Activated CD4-positive, alpha-beta memory T cell treated with anti-CD3 and anti-CD28 coated beads, Interleukin-2, amount 10 ng/mL, durations not matched to agents 7 days and 5 days (primary cell): ENCODE data around the gene NSD1. TPM values are rescaled to one million over a fixed set of nuclear protein-coding genes. Genes with fewer than 3 reads are reported as not detected.

Experiments
- CTCF ChIA-PET: fragments of 350-600 bp; sonication (Branson Sonifier 250); formaldehyde crosslinking; loops from one replicate; lab custom pipeline; 2021; ENCODE audit warnings: antibody characterized with exemption, inconsistent platforms; lab: Charles Lee
- POLR2A ChIA-PET: fragments of 350-600 bp; sonication (Branson Sonifier 250); formaldehyde crosslinking; loops from one replicate; lab custom pipeline; 2021; ENCODE audit warnings: antibody characterized with exemption; lab: Charles Lee
- DNase-seq: peaks from one replicate; pipeline ENCODE4 v3.0.0-alpha.2; 2020
- H3K27ac Mint-ChIP-seq: one replicate; pipeline ENCODE4 v1.8.0; 2021; ENCODE audit warnings: mild to moderate bottlenecking, mixed read lengths
- H3K27me3 Mint-ChIP-seq: one replicate; pipeline ENCODE4 v1.8.0; 2021; ENCODE audit warnings: mixed read lengths
- H3K36me3 Mint-ChIP-seq: one replicate; pipeline ENCODE4 v1.8.0; 2021; ENCODE audit warnings: low read depth, mixed read lengths
- H3K4me1 Mint-ChIP-seq: one replicate; pipeline ENCODE4 v1.8.0; 2021; ENCODE audit warnings: mixed read lengths
- H3K4me3 Mint-ChIP-seq: one replicate; pipeline ENCODE4 v1.8.0; 2021; ENCODE audit warnings: mild to moderate bottlenecking, mixed read lengths
- H3K9me3 Mint-ChIP-seq: one replicate; pipeline ENCODE4 v1.8.0; 2021; ENCODE audit warnings: mixed read lengths
- total RNA-seq, 2 experiments: library from RNA; stranded (reverse); gene quantifications; one replicate each; pipeline ENCODE4 v1.2.3, GENCODE V29; 2021

Gene NSD1
- total RNA-seq, 2 experiments from 2014 or later = 79.9 to 90.5 TPM

DNA sequence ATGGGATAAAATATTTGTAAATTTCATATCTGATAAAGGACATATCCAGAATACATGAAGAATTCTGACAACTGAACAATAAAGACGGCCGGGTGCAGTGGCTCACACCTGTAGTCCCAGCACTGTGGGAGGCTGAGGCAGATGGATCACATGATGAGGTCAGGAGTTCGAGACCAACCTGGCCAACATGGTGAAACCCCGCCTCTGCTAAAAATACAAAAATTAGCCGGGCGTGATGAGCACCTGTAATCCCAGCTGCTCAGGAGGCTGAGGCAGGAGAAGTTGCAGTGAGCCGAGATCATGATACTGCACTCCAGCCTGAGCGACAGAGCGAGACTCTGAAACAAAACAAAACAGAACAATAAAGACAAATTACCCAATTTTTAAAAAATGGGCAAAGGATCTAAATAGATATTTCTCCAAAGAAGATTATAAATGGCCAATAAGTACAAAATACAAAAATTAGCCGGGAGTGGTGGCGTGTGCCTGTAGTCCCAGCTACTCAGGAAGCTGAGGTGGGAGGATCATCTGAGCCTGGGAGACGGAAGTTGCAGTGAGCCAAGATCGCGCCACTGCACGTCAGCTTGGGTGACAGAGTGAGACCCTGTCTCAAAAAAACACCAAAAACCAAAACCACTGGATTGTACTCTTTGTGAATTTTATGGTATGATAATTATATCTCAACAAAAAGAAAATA, 9.6 kb upstream of the NSD1 start:
- H3K4me1 Mint-ChIP-seq = peaks cover 10% of the 10 kb centered on the region
- POLR2A ChIA-PET = interaction anchor here (1.5 kb wide), 1 partner anchor 9 kb away, joined by 5 read pairs; the partner anchor contains the start of gene NSD1

DNA sequence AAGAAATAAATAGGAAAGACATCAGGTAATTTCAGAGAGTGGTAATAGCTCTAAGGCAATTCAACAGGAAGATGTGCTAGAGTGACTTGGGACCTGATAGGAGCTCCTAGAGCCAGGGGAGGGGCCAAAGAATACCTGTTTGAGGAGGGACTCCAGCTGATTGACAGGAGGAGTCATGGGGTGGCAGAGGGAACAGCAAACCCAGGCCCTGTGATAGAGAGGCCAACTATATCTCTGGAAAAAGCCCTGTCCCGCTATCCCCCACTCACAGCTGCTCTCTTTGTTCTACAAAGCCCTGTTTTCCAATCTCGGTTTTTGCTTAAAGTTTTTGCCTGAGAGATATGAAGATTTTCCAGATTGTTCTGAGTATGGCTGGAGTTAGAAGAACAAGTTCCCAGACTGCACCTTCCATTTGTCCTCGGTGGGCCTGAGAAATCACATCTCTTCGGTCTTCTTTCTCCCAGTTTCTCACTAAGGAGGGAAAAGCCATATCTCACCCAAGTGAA, 9.0 kb upstream of the NSD1 start:
- no peak for DNase-seq
- no peak overlapping the region for H3K27ac Mint-ChIP-seq
- ChIA-PET POLR2A (interaction anchor here (1.5 kb wide), 1 partner anchor 9 kb away, joined by 5 read pairs; the partner anchor contains the start of gene NSD1), CTCF (interaction anchor here (1.1 to 4.1 kb wide), 2 partner anchors 11 to 16 kb away, joined by 5 to 16 read pairs; no protein-coding TSS in a partner anchor)
- H3K4me3 Mint-ChIP-seq = no peak overlapping the region
- H3K9me3 Mint-ChIP-seq = no peaks in the 10 kb centered on the region
- H3K36me3 Mint-ChIP-seq = no peaks in the 10 kb centered on the region
- H3K27me3 Mint-ChIP-seq = peaks cover 4% of the 10 kb centered on the region
- H3K4me1 Mint-ChIP-seq = peaks cover 16% of the 10 kb centered on the region

More for the DNA sequence above, 9.6 kb upstream of the NSD1 start:
- no peaks in the 10 kb centered on the region for H3K36me3 Mint-ChIP-seq
- no peaks in the 10 kb centered on the region for H3K9me3 Mint-ChIP-seq
- no peak overlapping the region for H3K4me3 Mint-ChIP-seq
- DNase-seq = no peak
- CTCF ChIA-PET = interaction anchor here (1.1 to 4.1 kb wide), 2 partner anchors 10 to 15 kb away, joined by 5 to 16 read pairs; no protein-coding TSS in a partner anchor
- H3K27ac Mint-ChIP-seq = no peak overlapping the region
- peaks cover 4% of the 10 kb centered on the region for H3K27me3 Mint-ChIP-seq

DNA sequence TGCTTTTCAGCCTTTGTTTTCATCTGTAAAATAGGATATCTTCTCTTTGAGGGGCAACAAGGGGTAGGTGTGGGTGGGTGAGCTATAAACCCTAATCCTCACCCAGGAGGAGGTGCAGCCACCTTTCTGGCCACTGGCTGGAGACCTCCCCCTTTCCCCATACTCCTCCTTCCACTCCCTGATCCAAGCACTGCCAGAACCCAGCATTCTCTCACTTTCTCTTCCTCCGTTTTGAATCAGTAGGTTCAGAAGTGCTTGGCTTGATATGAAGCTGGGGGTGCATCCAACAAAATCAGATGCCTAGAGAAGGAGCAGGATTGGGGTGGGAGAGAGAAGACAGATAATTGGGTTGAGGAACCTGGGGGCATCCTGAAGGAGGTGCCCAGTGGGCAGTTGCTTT, 6.8 kb upstream of the NSD1 start:
- Mint-ChIP-seq H3K4me1 (peaks cover 23% of the 10 kb centered on the region), H3K9me3 (no peaks in the 10 kb centered on the region), H3K27ac (no peak overlapping the region), H3K36me3 (no peaks in the 10 kb centered on the region), H3K27me3 (peaks cover 4% of the 10 kb centered on the region), H3K4me3 (no peak overlapping the region)
- no peak for DNase-seq
- ChIA-PET CTCF (interaction anchor here (0.7 to 4.1 kb wide), 2 partner anchors 13 to 466 kb away, joined by 3 to 16 read pairs; no protein-coding TSS in a partner anchor), POLR2A (interaction anchor here (1.3 to 2.3 kb wide), 2 partner anchors 7 to 186 kb away, joined by 4 to 10 read pairs; partner anchors contain the start of gene NSD1)

DNA sequence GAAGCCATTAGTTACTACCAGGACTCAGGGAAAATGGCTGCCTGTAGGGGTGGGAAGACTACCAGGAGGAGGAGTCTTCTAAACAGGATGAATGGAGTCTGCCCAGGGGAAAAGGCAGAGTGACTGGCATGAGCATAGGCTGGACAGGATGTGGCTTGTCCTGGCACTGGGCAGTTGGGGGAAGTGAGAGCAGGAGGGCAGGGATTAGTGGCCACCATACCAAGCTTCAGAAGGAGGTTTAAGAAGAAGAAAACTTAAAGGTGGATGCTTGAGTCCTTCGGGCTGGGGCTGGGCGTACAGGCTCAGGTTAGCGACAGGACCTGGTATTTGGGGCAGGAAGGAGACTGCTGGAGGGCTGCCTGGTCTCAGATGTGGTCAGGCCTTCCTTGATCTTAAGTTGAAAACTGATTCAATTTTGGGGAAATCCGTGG, 5.0 kb upstream of the NSD1 start:
- H3K4me3 Mint-ChIP-seq = no peak overlapping the region
- no peak for DNase-seq

DNA sequence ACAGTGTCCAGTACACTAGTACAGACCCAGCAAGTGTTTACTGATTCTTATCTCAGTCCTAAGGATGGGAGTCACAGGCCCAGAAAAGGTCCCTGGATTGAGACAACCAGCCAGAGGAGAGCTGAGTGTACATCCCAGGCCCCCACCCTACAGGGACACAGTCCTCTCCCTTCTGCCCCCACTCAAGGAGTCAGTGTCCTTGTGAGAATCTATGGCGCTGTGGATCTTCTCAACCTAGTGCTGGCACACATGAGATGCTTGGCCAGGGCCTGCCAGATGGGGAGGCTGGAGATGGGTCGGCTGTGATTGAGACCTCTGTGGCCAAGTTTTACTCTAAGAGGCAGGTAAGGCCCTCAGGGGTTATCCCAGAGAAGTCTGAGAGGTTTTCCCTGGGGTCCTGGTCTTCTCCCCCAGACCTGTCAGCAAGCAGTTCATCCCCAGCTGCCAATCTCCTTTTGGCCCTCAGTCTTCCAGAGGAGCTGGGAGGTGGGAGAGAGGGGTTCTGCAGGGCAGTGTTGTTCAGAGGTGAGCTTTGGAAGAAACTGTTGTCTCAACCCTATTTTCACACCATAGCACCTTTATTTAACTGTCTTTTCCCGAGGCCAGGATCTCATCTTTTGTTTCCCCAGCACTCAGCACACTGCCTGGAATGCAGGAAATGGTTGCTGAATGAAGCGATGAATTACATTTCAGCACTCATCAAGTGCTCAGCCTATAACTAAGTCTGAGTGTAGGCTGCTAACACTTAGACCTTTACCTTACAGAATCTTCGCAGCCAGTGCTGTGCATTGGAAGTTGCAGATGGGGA, 3.2 kb upstream of the NSD1 start:
- ChIA-PET CTCF (interaction anchor here (1.2 to 2.3 kb wide), 2 partner anchors 17 to 19 kb away, joined by 3 to 20 read pairs; no protein-coding TSS in a partner anchor), POLR2A (interaction anchor here (1.6 kb wide), 1 partner anchor 8 kb away, joined by 5 read pairs; no protein-coding TSS in a partner anchor)
- H3K27ac Mint-ChIP-seq = peak overlapping the region; percentile 8
- peaks cover 10% of the 10 kb centered on the region for H3K36me3 Mint-ChIP-seq
- no peak for DNase-seq
- H3K4me1 Mint-ChIP-seq = peaks cover 35% of the 10 kb centered on the region
- H3K9me3 Mint-ChIP-seq = no peaks in the 10 kb centered on the region
- H3K4me3 Mint-ChIP-seq = no peak overlapping the region
- no peaks in the 10 kb centered on the region for H3K27me3 Mint-ChIP-seq

More for the DNA sequence above, 5.0 kb upstream of the NSD1 start:
- H3K9me3 Mint-ChIP-seq = no peaks in the 10 kb centered on the region
- H3K27ac Mint-ChIP-seq = peak overlapping the region; percentile 44
- ChIA-PET POLR2A (interaction anchor here (1.4 to 2.3 kb wide), 3 partner anchors 10 to 184 kb away, joined by 3 to 10 read pairs (median 5); no protein-coding TSS in a partner anchor), CTCF (interaction anchor here (0.9 to 2.3 kb wide), 5 partner anchors 15 to 329 kb away, joined by 3 to 20 read pairs (median 4); no protein-coding TSS in a partner anchor)
- no peaks in the 10 kb centered on the region for H3K36me3 Mint-ChIP-seq
- peaks cover 25% of the 10 kb centered on the region for H3K4me1 Mint-ChIP-seq
- H3K27me3 Mint-ChIP-seq = no peaks in the 10 kb centered on the region

DNA sequence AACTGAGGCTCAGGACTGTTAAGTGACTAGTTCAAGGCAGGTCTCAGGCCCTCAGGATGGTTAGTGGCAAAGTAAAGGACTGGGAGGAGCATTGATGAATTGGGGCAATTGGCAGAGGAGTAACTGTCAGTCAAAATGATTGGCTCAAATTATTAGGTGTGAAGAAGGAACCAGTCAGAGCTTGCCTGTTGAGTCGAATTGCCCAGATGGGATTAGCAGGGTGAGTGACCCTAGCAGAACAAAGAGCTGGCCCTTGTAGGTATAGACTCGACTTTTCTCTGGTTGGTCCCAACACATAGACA, 2.6 kb upstream of the NSD1 start:
- ChIA-PET CTCF (interaction anchor here (1.2 kb wide), 1 partner anchor 19 kb away, joined by 3 read pairs; no protein-coding TSS in a partner anchor), POLR2A (no interaction called here)
- DNase-seq = no peak
- H3K4me1 Mint-ChIP-seq = peaks cover 39% of the 10 kb centered on the region
- no peaks in the 10 kb centered on the region for H3K9me3 Mint-ChIP-seq
- no peaks in the 10 kb centered on the region for H3K27me3 Mint-ChIP-seq
- H3K36me3 Mint-ChIP-seq = peaks cover 14% of the 10 kb centered on the region
- H3K4me3 Mint-ChIP-seq = no peak overlapping the region
- peak overlapping the region; percentile 8 for H3K27ac Mint-ChIP-seq

DNA sequence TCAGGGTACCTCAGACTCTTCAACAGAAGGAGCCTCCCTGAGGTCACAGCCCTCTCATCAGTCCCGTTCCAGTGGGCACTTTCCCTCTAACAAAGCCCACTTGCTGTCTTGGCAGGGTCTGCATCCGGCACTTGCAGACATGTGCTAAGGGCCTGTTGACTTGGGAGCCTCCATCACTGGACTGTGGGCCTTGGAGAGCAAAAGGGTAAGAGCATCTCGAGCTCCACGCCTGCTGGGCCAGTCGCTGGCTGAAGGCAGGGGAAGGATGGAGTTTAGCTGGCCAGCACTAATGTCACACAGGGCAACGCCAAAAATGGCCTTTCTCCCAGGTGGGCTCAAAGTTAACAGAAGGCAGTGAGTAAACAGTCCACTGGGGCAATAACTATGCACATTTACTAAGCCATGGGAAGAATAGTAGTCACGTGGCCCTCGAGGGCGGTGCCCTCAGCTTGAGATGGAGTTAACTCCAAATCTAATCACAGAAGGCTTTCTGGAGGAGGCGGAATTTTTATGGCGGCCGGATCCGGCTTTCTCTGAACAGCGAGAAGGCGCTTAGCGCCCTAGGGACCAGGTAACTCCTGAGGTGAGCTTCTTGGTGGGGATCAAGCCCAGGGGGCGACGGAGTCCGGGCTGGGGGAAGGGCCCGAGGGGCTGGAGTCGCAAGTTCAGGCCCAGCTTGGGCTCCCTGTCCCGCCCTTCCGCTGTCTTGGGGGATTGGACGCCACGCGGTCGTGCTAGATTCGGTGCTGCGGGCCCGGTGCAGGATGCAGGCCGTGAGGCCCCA, 2.0 kb upstream of the NSD1 start:
- CTCF ChIA-PET = interaction anchor here (1.2 kb wide), 1 partner anchor 20 kb away, joined by 3 read pairs; no protein-coding TSS in a partner anchor
- H3K36me3 Mint-ChIP-seq = peaks cover 18% of the 10 kb centered on the region
- H3K4me3 Mint-ChIP-seq = no peak overlapping the region
- no peak for DNase-seq
- POLR2A ChIA-PET = interaction anchor here (2.4 to 3.5 kb wide), 3 partner anchors 14 to 181 kb away, joined by 7 to 15 read pairs (median 11); no protein-coding TSS in a partner anchor
- no peaks in the 10 kb centered on the region for H3K9me3 Mint-ChIP-seq
- H3K27ac Mint-ChIP-seq = peak overlapping the region; percentile 3
- peaks cover 45% of the 10 kb centered on the region for H3K4me1 Mint-ChIP-seq
- no peaks in the 10 kb centered on the region for H3K27me3 Mint-ChIP-seq

DNA sequence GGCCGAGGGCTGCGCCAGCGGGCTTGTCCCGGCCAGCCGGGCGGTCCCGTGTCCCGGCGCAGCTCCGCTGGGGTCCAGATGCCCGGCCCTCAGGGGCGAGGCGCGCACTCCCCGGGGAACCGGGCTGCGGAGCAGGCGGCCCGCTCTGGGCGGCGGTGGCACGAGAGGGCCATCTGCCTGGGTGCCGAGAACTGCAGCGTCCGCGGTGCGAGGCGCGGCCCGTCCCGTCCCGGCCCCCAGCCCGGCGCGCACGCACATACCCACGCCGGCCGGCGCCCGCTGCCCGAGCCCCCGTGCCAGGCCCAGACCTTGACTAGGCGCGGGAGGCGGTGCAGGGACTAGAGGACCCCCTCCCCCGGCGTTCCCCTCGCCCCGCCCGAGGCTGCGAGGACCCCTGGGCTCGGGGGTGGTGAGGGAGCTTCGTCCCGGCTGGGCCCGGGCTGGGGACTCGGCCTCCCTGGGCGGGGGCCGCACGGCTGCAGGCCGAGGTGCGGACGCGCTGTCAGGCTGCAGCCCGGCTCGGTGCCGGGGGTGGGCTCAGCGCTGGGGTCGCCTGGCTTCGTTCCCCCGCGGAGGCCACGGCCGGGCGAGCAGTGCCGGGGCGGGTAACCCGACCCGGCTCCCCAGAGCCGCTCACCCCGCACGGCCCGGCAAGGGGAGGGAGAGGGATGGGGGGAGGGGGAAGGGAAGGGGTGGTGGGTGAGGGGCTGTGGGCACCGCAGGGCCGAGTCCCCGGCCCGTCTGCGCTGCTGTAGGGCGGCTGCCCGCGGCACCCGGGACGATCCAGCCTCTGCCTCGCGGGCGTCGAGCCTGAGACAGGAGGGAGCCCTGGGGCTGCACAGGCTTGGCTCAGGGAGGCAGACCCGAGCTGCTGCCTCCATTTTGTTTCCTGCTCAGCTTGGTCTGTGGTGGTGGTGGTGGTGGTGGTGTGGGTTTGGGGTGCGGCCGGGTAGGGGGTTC, 1.2 kb upstream of the NSD1 start:
- CTCF ChIA-PET = interaction anchor here (1.5 to 2.7 kb wide), 4 partner anchors 17 to 177 kb away, joined by 3 to 16 read pairs (median 10); no protein-coding TSS in a partner anchor
- POLR2A ChIA-PET = interaction anchor here (0.6 to 3.5 kb wide), 13 partner anchors 8 to 323 kb away, joined by 3 to 23 read pairs (median 6); partner anchors contain the start of genes LMAN2, PRELID1 and RAB24
- no peaks in the 10 kb centered on the region for H3K9me3 Mint-ChIP-seq
- H3K4me3 Mint-ChIP-seq = peak overlapping the region; percentile 89
- H3K4me1 Mint-ChIP-seq = peaks cover 54% of the 10 kb centered on the region
- peaks cover 26% of the 10 kb centered on the region for H3K36me3 Mint-ChIP-seq
- peak overlapping the region; percentile 48 for H3K27ac Mint-ChIP-seq
- DNase-seq = no peak
- no peaks in the 10 kb centered on the region for H3K27me3 Mint-ChIP-seq

DNA sequence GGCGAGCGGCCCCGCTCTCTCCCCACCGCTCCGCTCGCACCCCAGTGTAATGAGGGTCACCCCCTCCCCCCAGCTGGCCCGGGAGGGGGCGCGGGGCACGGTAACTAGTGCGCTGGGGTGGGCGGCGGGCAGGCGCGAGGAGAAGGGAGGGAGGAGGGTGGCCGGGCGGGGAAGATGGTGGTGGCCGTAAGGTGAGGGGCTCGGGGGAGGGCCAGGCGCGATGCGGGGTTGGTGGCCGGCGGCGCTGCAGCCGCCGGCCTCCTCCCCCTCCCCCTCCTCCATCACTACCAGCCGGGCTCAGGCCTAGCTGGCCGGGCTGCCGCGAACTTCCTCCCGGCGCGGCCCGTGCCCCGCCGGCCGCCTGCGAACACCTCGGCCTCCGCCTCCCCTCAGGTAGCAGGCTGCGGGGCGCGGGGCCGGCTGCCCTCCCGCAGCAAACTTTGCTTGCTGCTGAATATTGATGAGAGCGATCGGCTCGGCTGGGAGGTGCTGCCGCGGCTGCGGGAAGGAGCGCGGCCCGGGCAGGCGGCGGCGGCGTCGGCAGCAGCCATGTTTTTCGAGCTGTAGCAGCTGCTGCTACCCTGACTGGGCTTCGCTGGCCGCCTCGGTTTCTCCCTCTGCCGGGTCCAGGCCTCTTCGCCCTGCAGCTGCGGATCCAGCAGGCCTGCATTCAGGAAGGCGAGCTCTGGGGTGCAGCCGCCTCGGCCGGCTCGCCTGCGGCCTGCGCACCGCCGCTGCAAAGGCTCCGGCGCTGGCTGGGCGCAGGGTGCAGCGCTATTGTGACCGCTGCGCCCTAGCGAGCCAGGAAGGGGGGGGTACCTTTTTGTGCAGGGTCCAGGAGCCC, 502 bp downstream of the NSD1 start:
- Mint-ChIP-seq H3K27ac (peak overlapping the region; percentile 82), H3K4me1 (peaks cover 48% of the 10 kb centered on the region), H3K27me3 (no peaks in the 10 kb centered on the region), H3K4me3 (peak overlapping the region; percentile 89), H3K36me3 (peaks cover 32% of the 10 kb centered on the region), H3K9me3 (no peaks in the 10 kb centered on the region)
- POLR2A ChIA-PET = interaction anchor here (0.5 to 3.5 kb wide), 17 partner anchors 8 to 321 kb away, joined by 3 to 23 read pairs (median 5); partner anchors contain the start of genes LMAN2, PRELID1 and RAB24
- peak; percentile 55 for DNase-seq
- CTCF ChIA-PET = interaction anchor here (1.5 to 2.7 kb wide), 5 partner anchors 15 to 176 kb away, joined by 3 to 16 read pairs (median 8); no protein-coding TSS in a partner anchor

DNA sequence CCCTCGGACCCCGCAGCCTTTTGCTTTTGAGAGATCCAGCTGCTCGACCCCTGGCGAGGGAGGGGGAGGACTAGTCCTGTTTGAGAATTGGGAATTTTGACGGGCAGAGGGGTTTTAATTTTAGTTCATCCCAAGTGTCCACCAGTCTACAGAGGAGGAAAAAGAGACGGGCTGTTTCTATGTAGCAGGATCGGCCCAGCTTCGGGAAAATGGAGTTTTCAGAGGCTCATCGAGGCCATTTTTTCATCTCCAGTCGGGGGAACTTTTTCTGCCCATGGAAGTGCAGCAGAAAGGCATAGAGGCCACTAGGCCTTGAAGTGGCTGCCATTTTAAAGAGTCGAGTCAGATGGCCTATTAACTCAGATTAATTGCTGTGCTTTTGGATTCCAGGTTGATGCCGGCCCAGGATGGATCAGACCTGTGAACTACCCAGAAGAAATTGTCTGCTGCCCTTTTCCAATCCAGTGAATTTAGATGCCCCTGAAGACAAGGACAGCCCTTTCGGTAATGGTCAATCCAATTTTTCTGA, 1.2 kb downstream of the NSD1 start:
- POLR2A ChIA-PET = interaction anchor here (1.0 to 3.5 kb wide), 13 partner anchors 9 to 321 kb away, joined by 3 to 23 read pairs (median 5); partner anchors contain the start of gene LMAN2
- no peak for DNase-seq
- Mint-ChIP-seq H3K27me3 (no peaks in the 10 kb centered on the region), H3K4me3 (peak overlapping the region; percentile 89), H3K27ac (peak overlapping the region; percentile 82), H3K36me3 (peaks cover 36% of the 10 kb centered on the region), H3K4me1 (peaks cover 46% of the 10 kb centered on the region), H3K9me3 (no peaks in the 10 kb centered on the region)
- CTCF ChIA-PET = interaction anchor here (1.5 to 2.7 kb wide), 4 partner anchors 16 to 175 kb away, joined by 3 to 16 read pairs (median 10); no protein-coding TSS in a partner anchor
